ENCODE measurements around the gene DAP. TPM values are rescaled to one million over a fixed set of nuclear protein-coding genes. Genes with fewer than 3 reads are reported as not detected.

Gene DAP
- total and polyA plus RNA-seq, 10 of the 15 experiments (the other 5 are each of a cell fraction or from before 2014, with no cell fraction given), result 12.9 to 130 (median 49.9) TPM

GRCh38 chr5:10797261-10797660 is 36.2 kb upstream of the DAP start (continued):
- TF ChIP-seq TCF7 (IDR thresholded peaks at IDR 0.05; ENCODE audit: borderline replicate concordance) (no peak), POLR2AphosphoS5 (IDR thresholded peaks at IDR 0.05; ENCODE audit: low read length) (no peak), POLR2AphosphoS2 (IDR thresholded peaks at IDR 0.05; ENCODE audit: low read depth, low read length) (no peak), KLF5 (IDR thresholded peaks at IDR 0.05; ENCODE audit: partially characterized antibody) (no peak), SUPT20H (IDR thresholded peaks at IDR 0.05; ENCODE audit: borderline replicate concordance, control insufficient read depth, low read depth, low read length) (no peak), NR2C2 (IDR thresholded peaks at IDR 0.05; ENCODE audit: borderline replicate concordance, control insufficient read depth, insufficient read length, low read depth) (no peak), CEBPZ (IDR thresholded peaks at IDR 0.05; ENCODE audit: low read depth, low read length) (no peak), SREBF1 (IDR thresholded peaks at IDR 0.05; ENCODE audit: low read length) (no peak)

- DNase-seq (ENCODE audit: low read depth, low spot score) (no peak), ATAC-seq (no peak), FAIRE-seq (no peak)
- CTCF ChIA-PET, result no interaction called here
- intact Hi-C loops (cut with micrococcal nuclease; ENCODE audit: unreplicated experiment), result no loop called here
- Histone ChIP-seq H3K9ac (ENCODE audit: control insufficient read depth, insufficient read depth, low read length) (no peak overlapping the region), H2AFZ (ENCODE audit: control insufficient read depth, low read depth, low read length) (no peak overlapping the region), H3K4me3 (no peak overlapping the region), H3K79me2 (ENCODE audit: control insufficient read depth, insufficient read depth, low read length) (no peaks in the 10 kb centered on the region), H3K27me3 (replicated peaks in 1 of 2; ENCODE audit: control insufficient read depth in 2 of 2, insufficient read depth in 2 of 2, low read length in 1 of 2) (peaks cover 0 to 2% of the 10 kb centered on the region in 2 experiments; a peak in 2 of 4 replicates), H3K4me2 (ENCODE audit: control insufficient read depth, insufficient read depth) (no peak overlapping the region), H3K9me3 (replicated peaks; ENCODE audit: control insufficient read depth, insufficient read depth, low read length) (no peaks in the 10 kb centered on the region), H4K20me1 (ENCODE audit: control insufficient read depth, insufficient read depth) (no peaks in the 10 kb centered on the region), H3K36me3 (ENCODE audit: control insufficient read depth in 2 of 2, insufficient read depth in 2 of 2, low read length in 1 of 2) (no peaks in the 10 kb centered on the region), H3K4me1 (ENCODE audit: control insufficient read depth, insufficient read depth, low read length) (no peaks in the 10 kb centered on the region), H3K27ac (ENCODE audit: control insufficient read depth, insufficient read depth) (no peak overlapping the region)
- WGBS (ENCODE audit: insufficient coverage, insufficient replicate concordance, low lambda C conversion rate, missing lambda C conversion rate), result 39% methylated on average over 6 of the region's 6 CpGs
- BruUV-seq (replicated peaks), result no TSS peak
- POLR2A ChIA-PET, result no interaction called here
- SMC1A ChIA-PET (ENCODE audit: uncharacterized antibody, unreplicated experiment), result no interaction called here
- in situ Hi-C loops (cut with MboI), result no loop called here
- RAD21 ChIA-PET (ENCODE audit: unreplicated experiment), result no interaction called here
- TF ChIP-seq YBX1 (IDR thresholded peaks at IDR 0.05), result no peak
- TF ChIP-seq ZBED1 (IDR thresholded peaks at IDR 0.05; ENCODE audit: borderline replicate concordance), result no peak
- TF ChIP-seq ZNF274 (IDR thresholded peaks at IDR 0.05; ENCODE audit: insufficient read depth, insufficient read length), result no peak
- no peak for TF ChIP-seq IKZF2 (IDR thresholded peaks at IDR 0.05)
- no peak for TF ChIP-seq HSF1 (IDR thresholded peaks at IDR 0.05; ENCODE audit: low read depth, low read length)
- TF ChIP-seq PML (IDR thresholded peaks at IDR 0.05; ENCODE audit: low read length), result no peak
- no peak for TF ChIP-seq NR2C1 (IDR thresholded peaks at IDR 0.05)
- TF ChIP-seq ASH2L (IDR thresholded peaks at IDR 0.05; ENCODE audit: borderline replicate concordance, low read depth), result no peak
- TF ChIP-seq NFYB (IDR thresholded peaks at IDR 0.05; ENCODE audit: insufficient read depth, low read depth, low read length), result no peak
- TF ChIP-seq ATF2 (IDR thresholded peaks at IDR 0.05; ENCODE audit: low read length), result no peak
- TF ChIP-seq GATAD2B (conservative IDR thresholded peaks at IDR 0.05; ENCODE audit: low read depth), result no peak
- TF ChIP-seq RAD51 (IDR thresholded peaks at IDR 0.05), result no peak
Observed at GRCh38 chr5:10793785-10794184, 32.8 kb upstream of the DAP start.

Data from GM12878 (cell line).